ENCODE results near the gene DNAJC7.

The DNAJC7 gene

GRCh38 chr17:41967141-41967920 lies 49.9 kb downstream of the DNAJC7 start:
- DNase-seq (ENCODE audit: low read depth in 2 of 2): peak; percentile 27 to 30

DNA sequence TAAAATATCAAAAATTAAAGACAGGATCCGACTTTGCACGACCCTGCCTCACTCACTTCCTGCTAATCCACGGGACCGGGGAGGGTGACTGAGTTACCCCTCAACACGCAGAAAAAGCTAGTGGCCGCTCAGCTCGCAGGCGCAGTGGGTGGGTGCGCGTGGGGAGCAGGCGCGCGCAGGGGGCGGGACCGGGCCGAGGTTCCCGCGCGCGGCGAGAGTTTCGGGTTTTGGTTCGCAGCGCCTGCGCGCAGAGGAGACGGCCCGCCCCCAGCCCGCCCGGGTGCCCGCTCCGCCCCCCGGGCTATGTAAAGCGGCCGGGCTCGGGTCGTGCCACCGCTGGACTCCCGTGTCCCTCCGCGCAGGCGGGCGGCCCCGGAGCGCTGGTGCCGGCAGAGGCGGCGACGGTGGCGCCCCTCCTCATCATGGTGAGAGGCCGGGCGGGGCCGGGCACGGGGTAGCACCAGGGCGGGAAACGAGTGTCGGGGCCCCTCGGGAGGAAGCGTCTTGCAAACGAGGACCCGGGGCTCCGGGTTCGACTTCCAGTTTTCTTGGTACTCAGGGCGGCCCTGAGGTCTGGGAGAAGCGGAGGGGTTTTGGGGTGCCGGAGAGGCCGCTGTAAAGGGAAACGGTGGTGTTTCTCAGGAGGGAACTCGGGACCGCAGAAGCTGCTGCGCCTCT lies 50.6 kb downstream of the DNAJC7 start, which contains the start of gene CNP:
TSS of gene CNP (plus strand) at position 333 of the 678 bp plus-strand sequence. CDS start at position 423, 90 bp downstream.
- peak within 1 kb of the TSS; percentile 85 to 92 for H3K4me3 ChIP-seq (replicated peaks in 1 of 2; ENCODE audit: low read depth in 2 of 2, low read length in 2 of 2)
- TF ChIP-seq, protein P1, sequence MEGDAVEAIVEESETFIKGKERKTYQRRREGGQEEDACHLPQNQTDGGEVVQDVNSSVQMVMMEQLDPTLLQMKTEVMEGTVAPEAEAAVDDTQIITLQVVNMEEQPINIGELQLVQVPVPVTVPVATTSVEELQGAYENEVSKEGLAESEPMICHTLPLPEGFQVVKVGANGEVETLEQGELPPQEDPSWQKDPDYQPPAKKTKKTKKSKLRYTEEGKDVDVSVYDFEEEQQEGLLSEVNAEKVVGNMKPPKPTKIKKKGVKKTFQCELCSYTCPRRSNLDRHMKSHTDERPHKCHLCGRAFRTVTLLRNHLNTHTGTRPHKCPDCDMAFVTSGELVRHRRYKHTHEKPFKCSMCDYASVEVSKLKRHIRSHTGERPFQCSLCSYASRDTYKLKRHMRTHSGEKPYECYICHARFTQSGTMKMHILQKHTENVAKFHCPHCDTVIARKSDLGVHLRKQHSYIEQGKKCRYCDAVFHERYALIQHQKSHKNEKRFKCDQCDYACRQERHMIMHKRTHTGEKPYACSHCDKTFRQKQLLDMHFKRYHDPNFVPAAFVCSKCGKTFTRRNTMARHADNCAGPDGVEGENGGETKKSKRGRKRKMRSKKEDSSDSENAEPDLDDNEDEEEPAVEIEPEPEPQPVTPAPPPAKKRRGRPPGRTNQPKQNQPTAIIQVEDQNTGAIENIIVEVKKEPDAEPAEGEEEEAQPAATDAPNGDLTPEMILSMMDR (IDR thresholded peaks at IDR 0.05; ENCODE audit: low read depth, low read length): no peak
- peak; percentile 91 to 95 for DNase-seq (ENCODE audit: low read depth in 2 of 2)

More at GRCh38 chr17:41967141-41967920, 49.9 kb downstream of the DNAJC7 start:
- H3K4me3 ChIP-seq (replicated peaks in 1 of 2; ENCODE audit: low read depth in 2 of 2, low read length in 2 of 2): peak overlapping the region; percentile 85 to 92
- TF ChIP-seq, protein P1 (IDR thresholded peaks at IDR 0.05; ENCODE audit: low read depth, low read length): no peak

DNA sequence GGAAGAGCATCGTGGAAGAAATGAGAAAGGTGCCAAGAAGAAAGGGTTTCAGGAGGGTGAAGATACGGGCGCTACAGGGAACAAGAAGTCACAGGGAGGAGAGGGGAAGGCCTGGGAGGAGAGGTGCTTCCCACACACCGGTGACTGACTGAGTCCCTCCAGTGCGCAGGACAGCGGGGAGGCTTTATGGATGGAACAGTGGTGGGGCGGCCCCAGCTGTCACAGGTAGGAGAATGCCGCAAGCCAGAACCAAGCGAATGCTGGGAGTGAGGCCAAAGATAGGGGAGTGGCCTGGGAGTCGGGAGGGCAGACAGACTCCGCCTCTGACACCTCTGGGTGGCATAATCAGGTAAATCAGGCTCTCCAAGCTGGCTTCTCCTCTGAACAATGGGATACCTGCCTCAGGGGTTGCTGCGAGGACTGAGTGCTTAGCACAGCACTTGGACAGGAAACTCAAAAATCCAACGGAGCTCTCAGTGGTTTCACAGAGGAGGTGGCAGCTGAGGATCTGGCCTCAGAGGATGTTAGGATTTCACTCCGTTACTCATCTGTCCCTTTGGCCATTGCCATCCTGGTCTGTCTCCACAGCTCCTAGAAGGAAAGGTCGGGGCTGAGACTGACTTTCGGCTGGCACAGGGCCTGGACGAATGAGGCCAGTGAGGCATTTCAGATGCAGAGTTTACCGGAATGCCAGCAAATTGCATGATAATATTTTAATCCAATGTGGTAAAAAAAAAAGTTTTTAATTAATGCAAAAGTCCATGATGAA lies 51.4 kb downstream of the DNAJC7 start:
- TF ChIP-seq, protein P1 (IDR thresholded peaks at IDR 0.05; ENCODE audit: low read depth, low read length): no peak
- H3K4me3 ChIP-seq (replicated peaks in 1 of 2; ENCODE audit: low read depth in 2 of 2, low read length in 2 of 2): peak overlapping the region; percentile 43 to 85
- DNase-seq (ENCODE audit: low read depth in 2 of 2): peak; percentile 44 to 49

- peak; percentile 67 to 72 for DNase-seq (ENCODE audit: low read depth in 2 of 2)
- TF ChIP-seq, protein P1 (IDR thresholded peaks at IDR 0.05; ENCODE audit: low read depth, low read length): peak; percentile 91
- H3K4me3 ChIP-seq (replicated peaks in 1 of 2; ENCODE audit: low read depth in 2 of 2, low read length in 2 of 2): no peak overlapping the region
Observed at GRCh38 chr17:41962768-41963434, 54.3 kb downstream of the DNAJC7 start.

DNA sequence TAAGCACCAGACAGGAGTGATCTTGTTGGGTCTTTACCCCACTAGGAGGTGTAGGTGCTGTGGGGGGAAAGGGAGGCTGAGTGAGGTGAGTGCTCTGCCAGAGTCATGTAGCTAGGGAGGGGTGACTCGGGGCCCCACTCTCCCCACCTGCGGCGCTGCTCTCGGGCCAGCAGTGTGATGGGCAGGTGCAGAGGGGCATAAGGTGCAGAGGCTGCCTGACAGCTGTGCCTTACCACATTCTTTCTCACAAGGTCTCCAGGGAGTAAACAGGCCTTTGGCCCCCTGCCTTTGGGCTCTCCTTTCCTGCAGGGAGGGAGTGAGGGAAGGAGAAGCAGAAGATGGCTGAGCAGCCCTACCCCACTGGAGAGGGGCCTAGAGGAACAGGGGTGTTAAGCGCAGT lies 55.1 kb downstream of the DNAJC7 start:
- no peak for DNase-seq (ENCODE audit: low read depth in 2 of 2)
- no peak overlapping the region for H3K4me3 ChIP-seq (replicated peaks in 1 of 2; ENCODE audit: low read depth in 2 of 2, low read length in 2 of 2)
- TF ChIP-seq, protein P1 (IDR thresholded peaks at IDR 0.05; ENCODE audit: low read depth, low read length): no peak

All from cardiac fibroblast (primary cell).